ENCODE results near the gene OR2V2. TPM values are rescaled to one million over a fixed set of nuclear protein-coding genes. Genes with fewer than 3 reads are reported as not detected.
"Not testable (repeated sequence)": the region's sequence is repeated elsewhere in the genome, so short reads cannot be mapped to it uniquely, and the experiment has no call there.

OR2V2 gene
- polyA plus RNA-seq, 1 of the 3 experiments (the other 2 are of a cell fraction), result not detected

- H3K27ac ChIP-seq (ENCODE audit: low read depth in 2 of 2, low read length in 1 of 2); H3K9ac ChIP-seq; H3K9me2 ChIP-seq; H4K20me1 ChIP-seq (ENCODE audit: insufficient read depth); H3K36me3 ChIP-seq (replicated peaks in 1 of 2; ENCODE audit: control insufficient read depth in 1 of 2, insufficient read depth in 2 of 2, low read length in 1 of 2); H3K79me2 ChIP-seq (ENCODE audit: insufficient read depth); POLR2A ChIA-PET; H3K27me3 ChIP-seq (ENCODE audit: insufficient read depth); H3K4me1 ChIP-seq (ENCODE audit: control insufficient read depth in 1 of 2, insufficient read depth in 2 of 2, low read depth in 1 of 2, low read length in 1 of 2); H3K9me3 ChIP-seq: not testable (repeated sequence)
- peak overlapping the region; percentile 8; the same call in 1 of the 2 replicates for H3K4me2 ChIP-seq
- peak; percentile 64 for DNase-seq
- peak; percentile 52; the same call in 1 of the 2 replicates for TF ChIP-seq TEAD4 (IDR thresholded peaks at IDR 0.05; ENCODE audit: borderline replicate concordance, insufficient read depth)
- TF ChIP-seq RXRA (IDR thresholded peaks at IDR 0.05; ENCODE audit: borderline replicate concordance, low read depth), result peak; percentile 34; the same call in 1 of the 2 replicates
- 9% methylated on average over 33 of the region's 50 CpGs for WGBS (ENCODE audit: low lambda C conversion rate)
- H3F3A ChIP-seq (replicated peaks; ENCODE audit: insufficient read depth), result peaks cover 11% of the 10 kb centered on the region
- CTCF ChIA-PET, result interaction anchor here (1.2 kb wide), 1 partner anchor 37 kb away, joined by 3 read pairs; no protein-coding TSS in a partner anchor
- peak overlapping the region; percentile 23; the same call in 1 of the 2 replicates for H2AFZ ChIP-seq (ENCODE audit: low read depth)
- peak overlapping the region; percentile 18 to 22 for H3K4me3 ChIP-seq (ENCODE audit: low read depth in 2 of 2, low read length in 1 of 2)
These were observed 22.3 kb downstream of the OR2V2 start for GRCh38 chr5:181169459-181170236.

DNA sequence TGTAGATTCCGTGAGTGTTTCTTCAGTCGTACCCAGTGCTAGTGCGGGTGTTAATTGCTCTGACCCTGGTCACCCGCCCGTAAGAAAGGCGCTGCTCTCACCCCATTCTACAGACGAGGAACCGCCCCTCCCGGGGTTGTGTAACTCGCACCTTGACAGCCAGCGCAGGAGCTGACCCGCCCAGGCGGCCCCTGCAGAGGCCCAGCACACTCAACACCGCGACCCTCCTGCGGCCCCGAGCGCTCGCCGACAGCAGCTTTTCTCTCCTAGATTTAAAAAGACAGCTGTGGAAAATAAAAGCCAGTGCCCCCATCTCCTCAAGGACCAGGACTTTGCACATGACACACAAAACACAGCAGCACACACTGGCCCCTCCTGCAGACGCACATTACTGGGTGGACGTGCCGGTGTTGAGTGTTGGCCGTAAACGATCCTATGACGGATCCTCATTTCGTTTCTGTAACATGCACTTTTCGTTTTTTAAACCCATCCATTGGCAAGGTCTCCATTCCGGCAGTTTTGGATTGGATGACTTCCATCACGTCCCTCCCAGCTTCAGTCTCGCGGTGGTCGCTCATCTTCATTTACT lies 22.9 kb downstream of the OR2V2 start:
- Histone ChIP-seq H3K4me2 (peak overlapping the region; percentile 8; the same call in 1 of the 2 replicates), H3K36me3 (replicated peaks in 1 of 2; ENCODE audit: control insufficient read depth in 1 of 2, insufficient read depth in 2 of 2, low read length in 1 of 2) (no peaks in the 10 kb centered on the region), H3K79me2 (ENCODE audit: insufficient read depth) (no peaks in the 10 kb centered on the region), H3K9ac (no peak overlapping the region), H3K9me3 (no peaks in the 10 kb centered on the region), H3F3A (replicated peaks; ENCODE audit: insufficient read depth) (peaks cover 11% of the 10 kb centered on the region), H4K20me1 (ENCODE audit: insufficient read depth) (no peaks in the 10 kb centered on the region), H3K27ac (ENCODE audit: low read depth in 2 of 2, low read length in 1 of 2) (no peak overlapping the region), H3K4me1 (ENCODE audit: control insufficient read depth in 1 of 2, insufficient read depth in 2 of 2, low read depth in 1 of 2, low read length in 1 of 2) (no peaks in the 10 kb centered on the region; a peak in 1 of 4 replicates), H3K4me3 (ENCODE audit: low read depth in 2 of 2, low read length in 1 of 2) (peak overlapping the region; percentile 18 to 22), H2AFZ (ENCODE audit: low read depth) (peak overlapping the region; percentile 23; the same call in 1 of the 2 replicates), H3K27me3 (ENCODE audit: insufficient read depth) (no peaks in the 10 kb centered on the region), H3K9me2 (no peaks in the 10 kb centered on the region)
- POLR2A ChIA-PET, result no interaction called here
- TF ChIP-seq SIN3A (IDR thresholded peaks at IDR 0.05; ENCODE audit: borderline replicate concordance, low read depth, low read length), result no peak
- no peak for TF ChIP-seq TEAD4 (IDR thresholded peaks at IDR 0.05; ENCODE audit: borderline replicate concordance, insufficient read depth)
- TF ChIP-seq TCF12 (IDR thresholded peaks at IDR 0.05), result no peak
- TF ChIP-seq ZBTB33 (IDR thresholded peaks at IDR 0.05; ENCODE audit: borderline replicate concordance, low read depth), result no peak
- TF ChIP-seq CHD2 (IDR thresholded peaks at IDR 0.05; ENCODE audit: low read length, partially characterized antibody), result no peak
- no peak for TF ChIP-seq REST (IDR thresholded peaks at IDR 0.05; ENCODE audit: low read depth, low read length)
- no peak for TF ChIP-seq FOXJ3 (CRISPR knock-in tag; IDR thresholded peaks at IDR 0.05)
- no peak for TF ChIP-seq POLR2AphosphoS5 (IDR thresholded peaks at IDR 0.05; ENCODE audit: low read depth, low read length)
- no peak for TF ChIP-seq FOSL2 (IDR thresholded peaks at IDR 0.05; ENCODE audit: borderline replicate concordance, low read depth)
- DNase-seq, result peak; percentile 29
- CTCF ChIA-PET, result interaction anchor here (0.9 to 1.9 kb wide), 3 partner anchors 14 to 386 kb away, joined by 3 to 7 read pairs (median 5); no protein-coding TSS in a partner anchor
- WGBS (ENCODE audit: low lambda C conversion rate), result 31% methylated on average over 25 of the region's 33 CpGs

Data from SK-N-SH (cell line).